GM20000 (cell line): Measurements from ENCODE around the gene WSB1.

Experiments used
- DNase-seq: peaks from one replicate; pipeline ENCODE4 v3.0.0; 2012; ENCODE audit warnings: low spot score
- CTCF ChIP-seq: IDR thresholded peaks from 2 replicates; pipeline ENCODE4 v1.5.1; 2012; ENCODE audit warnings: mild to moderate bottlenecking, control low read depth; ENCODE audit errors: extremely low read depth, missing control alignments

The WSB1 gene

GRCh38 chr17:27362909-27363308 lies 69.0 kb downstream of the WSB1 start:
- no peak for DNase-seq
- no peak for TF ChIP-seq CTCF

GRCh38 chr17:27363326-27363725 lies 69.4 kb downstream of the WSB1 start:
- DNase-seq, result no peak
- no peak for TF ChIP-seq CTCF
